WTC11 (cell line): Measurements from ENCODE around the gene JAKMIP1. TPM values are rescaled to one million over a fixed set of nuclear protein-coding genes. Genes with fewer than 3 reads are reported as not detected.

Experiments
- ATAC-seq: fragments of 200-7000 bp; cut with Tn5 transposase; 2 replicates; pipeline ENCODE4 v1.10.0; 2021; ENCODE audit warnings: mild to moderate bottlenecking, moderate library complexity
- CTCF ChIA-PET: fragments of 300-600 bp; sonication (Branson Sonifier 250); formaldehyde crosslinking; loops from one replicate; lab custom pipeline; 2021; ENCODE audit warnings: antibody characterized with exemption; lab: Charles Lee
- POLR2A ChIA-PET: fragments of 350-600 bp; sonication (Branson Sonifier 250); formaldehyde crosslinking; loops from one replicate; lab custom pipeline; 2021; ENCODE audit warnings: antibody characterized with exemption; lab: Charles Lee
- DNase-seq: peaks from one replicate; pipeline ENCODE4 v3.0.0; 2021; ENCODE audit warnings: low spot score
- H3K27ac Mint-ChIP-seq: 2 replicates; pipeline ENCODE4 v1.8.0; 2021; ENCODE audit warnings: mixed read lengths
- H3K27me3 Mint-ChIP-seq: 2 replicates; pipeline ENCODE4 v1.8.0; 2021; ENCODE audit warnings: low read depth, mild to moderate bottlenecking, moderate library complexity, mixed read lengths
- H3K36me3 Mint-ChIP-seq: 2 replicates; pipeline ENCODE4 v1.8.0; 2021; ENCODE audit warnings: mixed read lengths
- H3K4me1 Mint-ChIP-seq: 2 replicates; pipeline ENCODE4 v1.8.0; 2022; ENCODE audit warnings: mixed read lengths
- H3K4me3 Mint-ChIP-seq: 2 replicates; pipeline ENCODE4 v1.8.0; 2021; ENCODE audit warnings: mild to moderate bottlenecking, moderate library complexity, mixed read lengths
- H3K9me3 Mint-ChIP-seq: 2 replicates; pipeline ENCODE4 v1.8.0; 2021; ENCODE audit warnings: mixed read lengths
- CBFB ChIP-seq: sonication (generic); formaldehyde crosslinking; IDR thresholded peaks from 2 replicates; pipeline ENCODE4 v1.8.1; 2022; ENCODE audit warnings: mild to moderate bottlenecking, low read depth, missing genetic modification reagents
- CREM ChIP-seq: sonication (generic); formaldehyde crosslinking; IDR thresholded peaks from 2 replicates; pipeline ENCODE4 v1.8.1; 2022; ENCODE audit warnings: mild to moderate bottlenecking, missing genetic modification reagents, moderate library complexity
- CTCF ChIP-seq: fragments of 200-600 bp; IDR thresholded peaks from 2 replicates; pipeline ENCODE4 v1.8.0; 2022; ENCODE audit warnings: antibody characterized with exemption
- FOXP4 ChIP-seq: sonication (generic); formaldehyde crosslinking; IDR thresholded peaks from 2 replicates; pipeline ENCODE4 v1.8.0; 2022; ENCODE audit warnings: mild to moderate bottlenecking, missing genetic modification reagents
- HMGA2 ChIP-seq: fragments of 250-450 bp; sonication (Bioruptor Pico); IDR thresholded peaks from 2 replicates; pipeline ENCODE4 v1.4.0; 2021; ENCODE audit warnings: mild to moderate bottlenecking, moderate library complexity
- MXD4 ChIP-seq: fragments of 250-450 bp; sonication (Bioruptor Pico); IDR thresholded peaks from 2 replicates; pipeline ENCODE4 v1.8.0; 2021; ENCODE audit warnings: mild to moderate bottlenecking, moderate library complexity, borderline replicate concordance
- RORB ChIP-seq: fragments of 250-450 bp; sonication (Bioruptor Pico); IDR thresholded peaks from 2 replicates; pipeline ENCODE4 v1.9.0; 2021; ENCODE audit warnings: mild to moderate bottlenecking
- SMAD4 ChIP-seq: sonication (generic); formaldehyde crosslinking; IDR thresholded peaks from 2 replicates; pipeline ENCODE4 v1.8.0; 2022; ENCODE audit warnings: mild to moderate bottlenecking, missing genetic modification reagents
- TCF7 ChIP-seq: sonication (generic); formaldehyde crosslinking; IDR thresholded peaks from 2 replicates; pipeline ENCODE4 v1.8.0; 2022; ENCODE audit warnings: mild to moderate bottlenecking, low read depth, missing genetic modification reagents, moderate library complexity
- ZNF121 ChIP-seq: sonication (generic); formaldehyde crosslinking; IDR thresholded peaks from 2 replicates; pipeline ENCODE4 v1.8.0; 2023; ENCODE audit warnings: missing genetic modification reagents
- ZNF219 ChIP-seq: sonication (generic); formaldehyde crosslinking; IDR thresholded peaks from 2 replicates; pipeline ENCODE4 v1.8.0; 2023; ENCODE audit warnings: missing genetic modification reagents, mild to moderate bottlenecking, borderline replicate concordance
- ZNF232 ChIP-seq: sonication (generic); formaldehyde crosslinking; IDR thresholded peaks from 2 replicates; pipeline ENCODE4 v1.8.0; 2022; ENCODE audit warnings: mild to moderate bottlenecking, missing genetic modification reagents
- ZNF263 ChIP-seq: sonication (generic); formaldehyde crosslinking; IDR thresholded peaks from 2 replicates; pipeline ENCODE4 v1.8.1; 2022; ENCODE audit warnings: low read depth, mild to moderate bottlenecking, moderate library complexity, missing genetic modification reagents
- ZNF317 ChIP-seq: sonication (generic); formaldehyde crosslinking; IDR thresholded peaks from 2 replicates; pipeline ENCODE4 v1.8.1; 2023; ENCODE audit warnings: low read depth, mild to moderate bottlenecking, moderate library complexity, missing genetic modification reagents, borderline replicate concordance
- ZNF425 ChIP-seq: fragments of 250-450 bp; sonication (Bioruptor Pico); conservative IDR thresholded peaks from 2 replicates; pipeline ENCODE4 v1.9.0; 2021; ENCODE audit warnings: mild to moderate bottlenecking
- ZSCAN18 ChIP-seq: fragments of 250-450 bp; sonication (Bioruptor Pico); IDR thresholded peaks from 2 replicates; pipeline ENCODE4 v2.1.2; 2022; ENCODE audit warnings: mild to moderate bottlenecking, moderate library complexity
- total RNA-seq: library from RNA; stranded (reverse); gene quantifications from 3 replicates; pipeline ENCODE4 v1.2.3, GENCODE V29; 2021
- TF ChIP-seq, protein P1 (sequence below): sonication (generic); formaldehyde crosslinking; IDR thresholded peaks from 2 replicates; pipeline ENCODE4 v1.8.1; 2022; ENCODE audit warnings: mild to moderate bottlenecking, missing genetic modification reagents, moderate library complexity, borderline replicate concordance
- TF ChIP-seq, protein P2 (sequence below): fragments of 250-450 bp; sonication (Bioruptor Pico); IDR thresholded peaks from 2 replicates; pipeline ENCODE4 v1.9.0; 2021; ENCODE audit warnings: moderate library complexity, mild to moderate bottlenecking, inconsistent platforms, borderline replicate concordance
- TF ChIP-seq, protein P3 (sequence below): sonication (generic); formaldehyde crosslinking; IDR thresholded peaks from 2 replicates; pipeline ENCODE4 v1.8.0; 2022; ENCODE audit warnings: mild to moderate bottlenecking, missing genetic modification reagents

The JAKMIP1 gene
- total RNA-seq, 1 experiment from 2014 or later = 4.0 TPM

DNA sequence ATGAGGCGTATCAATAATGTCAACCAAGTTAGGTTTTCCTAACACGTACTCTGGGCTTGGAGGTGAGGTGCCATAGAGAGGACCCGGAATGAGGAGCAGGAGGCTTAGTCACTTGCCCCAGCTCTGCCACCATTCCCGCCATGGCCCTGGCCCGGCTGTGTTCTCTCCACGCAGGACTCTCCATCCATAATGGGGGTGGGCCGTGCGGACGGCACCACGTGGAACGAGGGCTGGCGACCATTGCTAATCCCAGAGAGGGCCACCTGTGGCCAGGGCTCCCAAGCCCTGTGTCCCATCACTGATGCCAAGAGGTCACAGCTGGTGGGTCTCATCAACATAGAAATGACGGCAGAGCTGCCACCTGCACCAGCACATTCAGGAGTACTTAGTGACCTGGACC is 76.4 kb downstream of the JAKMIP1 start (continued):
- no peak for TF ChIP-seq HMGA2

GRCh38 chr4:6123541-6123940 is 76.8 kb downstream of the JAKMIP1 start:
- H3K27ac Mint-ChIP-seq = no peak overlapping the region
- TF ChIP-seq, protein P1, sequence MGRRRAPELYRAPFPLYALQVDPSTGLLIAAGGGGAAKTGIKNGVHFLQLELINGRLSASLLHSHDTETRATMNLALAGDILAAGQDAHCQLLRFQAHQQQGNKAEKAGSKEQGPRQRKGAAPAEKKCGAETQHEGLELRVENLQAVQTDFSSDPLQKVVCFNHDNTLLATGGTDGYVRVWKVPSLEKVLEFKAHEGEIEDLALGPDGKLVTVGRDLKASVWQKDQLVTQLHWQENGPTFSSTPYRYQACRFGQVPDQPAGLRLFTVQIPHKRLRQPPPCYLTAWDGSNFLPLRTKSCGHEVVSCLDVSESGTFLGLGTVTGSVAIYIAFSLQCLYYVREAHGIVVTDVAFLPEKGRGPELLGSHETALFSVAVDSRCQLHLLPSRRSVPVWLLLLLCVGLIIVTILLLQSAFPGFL (CRISPR knock-in tag) = no peak
- no peak for TF ChIP-seq CREM (CRISPR knock-in tag)
- TF ChIP-seq ZNF219 (CRISPR knock-in tag) = no peak
- TF ChIP-seq ZSCAN18 (CRISPR knock-in tag) = no peak
- TF ChIP-seq ZNF121 = no peak
- TF ChIP-seq CBFB (CRISPR knock-in tag) = no peak
- TF ChIP-seq, protein P2, sequence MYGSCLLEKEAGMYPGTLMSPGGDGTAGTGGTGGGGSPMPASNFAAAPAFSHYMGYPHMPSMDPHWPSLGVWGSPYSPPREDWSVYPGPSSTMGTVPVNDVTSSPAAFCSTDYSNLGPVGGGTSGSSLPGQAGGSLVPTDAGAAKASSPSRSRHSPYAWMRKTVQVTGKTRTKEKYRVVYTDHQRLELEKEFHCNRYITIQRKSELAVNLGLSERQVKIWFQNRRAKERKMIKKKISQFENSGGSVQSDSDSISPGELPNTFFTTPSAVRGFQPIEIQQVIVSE (CRISPR knock-in tag) = no peak
- no peak for TF ChIP-seq RORB (CRISPR knock-in tag)
- DNase-seq = no peak
- H3K4me1 Mint-ChIP-seq = peaks cover 20% of the 10 kb centered on the region
- H3K4me3 Mint-ChIP-seq = no peak overlapping the region
- peak; percentile 65 for ATAC-seq
- ChIA-PET POLR2A (no interaction called here), CTCF (interaction anchor here (1.1 to 1.6 kb wide), 4 partner anchors 11 to 36 kb away, joined by 3 to 11 read pairs (median 5); no protein-coding TSS in a partner anchor)
- H3K27me3 Mint-ChIP-seq = no peaks in the 10 kb centered on the region; the same call in none of the 2 replicates
- no peaks in the 10 kb centered on the region for H3K36me3 Mint-ChIP-seq
- H3K9me3 Mint-ChIP-seq = no peaks in the 10 kb centered on the region

GRCh38 chr4:6123116-6123515 is 77.2 kb downstream of the JAKMIP1 start:
- CTCF ChIA-PET = interaction anchor here (1.1 to 1.6 kb wide), 4 partner anchors 10 to 36 kb away, joined by 3 to 11 read pairs (median 5); no protein-coding TSS in a partner anchor
- H3K27me3 Mint-ChIP-seq = no peaks in the 10 kb centered on the region; the same call in none of the 2 replicates
- no peak for TF ChIP-seq ZNF263 (CRISPR knock-in tag)
- no peak for TF ChIP-seq CTCF
- TF ChIP-seq, protein P3, sequence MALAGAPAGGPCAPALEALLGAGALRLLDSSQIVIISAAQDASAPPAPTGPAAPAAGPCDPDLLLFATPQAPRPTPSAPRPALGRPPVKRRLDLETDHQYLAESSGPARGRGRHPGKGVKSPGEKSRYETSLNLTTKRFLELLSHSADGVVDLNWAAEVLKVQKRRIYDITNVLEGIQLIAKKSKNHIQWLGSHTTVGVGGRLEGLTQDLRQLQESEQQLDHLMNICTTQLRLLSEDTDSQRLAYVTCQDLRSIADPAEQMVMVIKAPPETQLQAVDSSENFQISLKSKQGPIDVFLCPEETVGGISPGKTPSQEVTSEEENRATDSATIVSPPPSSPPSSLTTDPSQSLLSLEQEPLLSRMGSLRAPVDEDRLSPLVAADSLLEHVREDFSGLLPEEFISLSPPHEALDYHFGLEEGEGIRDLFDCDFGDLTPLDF (CRISPR knock-in tag) = no peak
- TF ChIP-seq, protein P2 (CRISPR knock-in tag) = no peak
- no peak for TF ChIP-seq FOXP4 (CRISPR knock-in tag)
- no peak for TF ChIP-seq ZNF317 (CRISPR knock-in tag)
- no peak for TF ChIP-seq HMGA2
- no peak for TF ChIP-seq TCF7
- TF ChIP-seq, protein P1 (CRISPR knock-in tag) = no peak
- TF ChIP-seq MXD4 = no peak
- no peak for TF ChIP-seq SMAD4
- TF ChIP-seq ZNF425 (CRISPR knock-in tag) = no peak
- no peak for TF ChIP-seq ZNF232 (CRISPR knock-in tag)

More at GRCh38 chr4:6123116-6123515, 77.2 kb downstream of the JAKMIP1 start:
- no peak overlapping the region for H3K4me3 Mint-ChIP-seq
- H3K27ac Mint-ChIP-seq = no peak overlapping the region
- POLR2A ChIA-PET = no interaction called here
- ATAC-seq = no peak
- H3K4me1 Mint-ChIP-seq = peaks cover 24% of the 10 kb centered on the region
- H3K9me3 Mint-ChIP-seq = no peaks in the 10 kb centered on the region
- no peaks in the 10 kb centered on the region for H3K36me3 Mint-ChIP-seq
- no peak for DNase-seq
